Measurements from ENCODE around the gene FSHB. TPM values are rescaled to one million over a fixed set of nuclear protein-coding genes. Genes with fewer than 3 reads are reported as not detected.

Gene FSHB
- total and polyA plus RNA-seq, 2 of the 8 experiments (the other 6 are each of a cell fraction or from before 2014, with no cell fraction given): not detected

- Histone ChIP-seq H3K79me1 (ENCODE audit: low read depth, low read length) (no peaks in the 10 kb centered on the region), H3K36me3 (ENCODE audit: control insufficient read depth in 2 of 4, insufficient read depth in 4 of 4, low read length in 3 of 4) (no peaks in the 10 kb centered on the region), H3K27me3 (replicated peaks in 1 of 4; ENCODE audit: control insufficient read depth in 3 of 4, extremely low read depth in 1 of 4, insufficient read depth in 3 of 4, low read length in 3 of 4) (no peaks in the 10 kb centered on the region), H4K5ac (ENCODE audit: insufficient read length, low read depth, low read length) (no peak overlapping the region), H2BK15ac (ENCODE audit: low read length) (no peak overlapping the region), H2BK120ac (replicated peaks; ENCODE audit: low read depth, low read length) (no peak overlapping the region), H3K4me1 (replicated peaks in 1 of 4; ENCODE audit: control insufficient read depth in 3 of 4, insufficient read depth in 4 of 4, low read length in 3 of 4) (no peaks in the 10 kb centered on the region), H4K91ac (replicated peaks; ENCODE audit: insufficient read length, low read length) (no peak overlapping the region), H3K18ac (ENCODE audit: extremely low read depth, low read length) (no peak overlapping the region), H3K14ac (ENCODE audit: insufficient read length) (no peak overlapping the region), H4K8ac (ENCODE audit: extremely low read depth, insufficient read depth, low read length) (no peak overlapping the region), H2BK20ac (ENCODE audit: low read length) (no peak overlapping the region), H2BK5ac (ENCODE audit: low read depth, low read length) (no peak overlapping the region), H4K20me1 (replicated peaks in 1 of 2; ENCODE audit: control insufficient read depth in 1 of 2, insufficient read depth in 2 of 2, low read length in 2 of 2) (no peaks in the 10 kb centered on the region), H2BK12ac (ENCODE audit: low read depth, low read length) (no peak overlapping the region), H3K9me3 (ENCODE audit: insufficient read depth in 2 of 2, low read depth in 1 of 2, low read length in 1 of 2) (peaks cover 6 to 10% of the 10 kb centered on the region in 2 experiments; a peak in 3 of 4 replicates), H3K9ac (replicated peaks in 1 of 4; ENCODE audit: extremely low read depth in 1 of 4, low read depth in 3 of 4, low read length in 3 of 4) (no peak overlapping the region), H2AFZ (ENCODE audit: low read length) (0 out of 2 replicates have a peak overlapping the region, but pooled peaks have one; percentile 22), H3K23me2 (ENCODE audit: low read depth, low read length) (0 out of 2 replicates have a peak, but pooled peaks cover 3% of the 10 kb centered on the region), H3K79me2 (ENCODE audit: control insufficient read depth in 1 of 2, insufficient read depth in 2 of 2, low read length in 2 of 2) (no peaks in the 10 kb centered on the region), H3K23ac (ENCODE audit: insufficient read length) (no peak overlapping the region), H3K56ac (replicated peaks; ENCODE audit: insufficient read length, low read depth, low read length) (no peak overlapping the region), H3K27ac (ENCODE audit: low read depth, low read length) (no peak overlapping the region), H3K4me3 (ENCODE audit: extremely low read depth in 1 of 4, insufficient read depth in 2 of 4, low read depth in 3 of 4, low read length in 4 of 4) (no peak overlapping the region), H3K4me2 (ENCODE audit: insufficient read depth in 1 of 2, low read depth in 2 of 2, low read length in 2 of 2) (no peak overlapping the region), H3K4ac (replicated peaks; ENCODE audit: insufficient read length, low read depth, low read length) (no peak overlapping the region), H2AK5ac (ENCODE audit: low read depth, low read length) (no peak overlapping the region)
- POLR2A ChIA-PET (ENCODE audit: partially characterized antibody): no interaction called here
- no peak for FAIRE-seq
- CTCF ChIA-PET (ENCODE audit: partially characterized antibody): interaction anchor here (0.8 to 2.5 kb wide), 8 partner anchors 15 to 101 kb away, joined by 3 to 10 read pairs (median 4); no protein-coding TSS in a partner anchor
- no peak for TF ChIP-seq KDM5A (IDR thresholded peaks at IDR 0.05; ENCODE audit: low read length)
- peak in 2 of 3 experiments; percentile 5 to 19; a peak in 2 of 4 replicates for TF ChIP-seq CTCF (IDR thresholded peaks at IDR 0.05; ENCODE audit: control extremely low read depth in 1 of 3, insufficient read depth in 1 of 3, low read depth in 1 of 3, low read length in 3 of 3)
- TF ChIP-seq RAD21 (IDR thresholded peaks at IDR 0.05 in 1 of 2, conservative IDR thresholded peaks at IDR 0.05 in 1 of 2; ENCODE audit: low read depth in 2 of 2, low read length in 2 of 2): peak; percentile 25 to 26; a peak in 2 of 4 replicates
- TF ChIP-seq ATF2 (IDR thresholded peaks at IDR 0.05; ENCODE audit: low read length): no peak
- no peak for TF ChIP-seq ZNF274 (IDR thresholded peaks at IDR 0.05; ENCODE audit: borderline replicate concordance, extremely low read depth, low read length)
- DNase-seq (ENCODE audit: low read depth in 1 of 2, low spot score in 2 of 2): no peak
Observed at GRCh38 chr11:30225642-30226041, 5.2 kb upstream of the FSHB start.

Measured in H1 (cell line).